DOHH2 (cell line): Measurements from ENCODE around the gene SYT1.

ENCODE experiments used
- H3F3A ChIP-seq: fragments of 200-600 bp; sonication (generic), shearing (Covaris generic); 2 replicates; pipeline ENCODE4 v1.6.0; 2016; ENCODE audit warnings: antibody characterized with exemption, mild to moderate bottlenecking; ENCODE audit not compliant: control insufficient read depth, insufficient read depth
- H3K27ac ChIP-seq: fragments of 200-600 bp; sonication (generic); 2 replicates; pipeline ENCODE4 v1.5.1; 2014; ENCODE audit warnings: low read depth, mild to moderate bottlenecking, low read length, moderate library complexity
- H3K27me3 ChIP-seq: fragments of 200-600 bp; sonication (generic); 2 replicates; pipeline ENCODE4 v1.6.1; 2014; ENCODE audit warnings: mild to moderate bottlenecking, low read length, mixed read lengths; ENCODE audit not compliant: control insufficient read depth
- H3K36me3 ChIP-seq: fragments of 200-600 bp; sonication (generic); 2 replicates; pipeline ENCODE4 v1.6.1; 2014; ENCODE audit warnings: mild to moderate bottlenecking, low read length, moderate library complexity, mixed read lengths; ENCODE audit not compliant: control insufficient read depth
- H3K4me1 ChIP-seq: fragments of 200-600 bp; sonication (generic); 2 replicates; pipeline ENCODE4 v1.6.1; 2014; ENCODE audit warnings: mild to moderate bottlenecking, low read length, mixed read lengths; ENCODE audit not compliant: control insufficient read depth
- H3K4me2 ChIP-seq: fragments of 200-600 bp; sonication (generic); 2 replicates; pipeline ENCODE4 v1.6.0; 2014; ENCODE audit warnings: mild to moderate bottlenecking, low read length, moderate library complexity
- H3K4me3 ChIP-seq: fragments of 200-600 bp; sonication (generic); 2 replicates; pipeline ENCODE4 v1.5.1; 2014; ENCODE audit warnings: mild to moderate bottlenecking, low read length, mixed read lengths
- H3K79me2 ChIP-seq: fragments of 200-600 bp; sonication (generic); 2 replicates; pipeline ENCODE4 v1.6.1; 2014; ENCODE audit warnings: mild to moderate bottlenecking, low read length, mixed read lengths; ENCODE audit not compliant: control insufficient read depth
- H3K9me2 ChIP-seq: fragments of 200-600 bp; sonication (generic); replicated peaks from 2 replicates; pipeline ENCODE4 v1.6.1; 2014; ENCODE audit warnings: mild to moderate bottlenecking, low read length, mixed read lengths; ENCODE audit not compliant: control insufficient read depth
- H3K9me3 ChIP-seq: fragments of 200-600 bp; sonication (generic); 2 replicates; pipeline ENCODE4 v1.6.1; 2014; ENCODE audit warnings: antibody characterized with exemption, low read length, mixed read lengths; ENCODE audit not compliant: control insufficient read depth, insufficient read depth
- H4K20me1 ChIP-seq: fragments of 200-600 bp; sonication (generic); 2 replicates; pipeline ENCODE4 v1.6.0; 2014; ENCODE audit warnings: low read depth, mild to moderate bottlenecking, antibody characterized with exemption, low read length, moderate library complexity; ENCODE audit not compliant: control insufficient read depth, insufficient read depth
- EZH2phosphoT487 ChIP-seq: fragments of 200-600 bp; sonication (generic); IDR thresholded peaks from 2 replicates; pipeline ENCODE4 v1.6.1; 2017; ENCODE audit warnings: borderline replicate concordance, mild to moderate bottlenecking, antibody characterized with exemption, low read length, moderate library complexity, mixed read lengths
- TF ChIP-seq, protein P1 (sequence below): fragments of 200-600 bp; sonication (generic); IDR thresholded peaks from one replicate; pipeline ENCODE4 v1.5.1; 2014; ENCODE audit warnings: antibody characterized with exemption, mild to moderate bottlenecking, low read depth, low read length; ENCODE audit not compliant: poor library complexity, severe bottlenecking

SYT1 gene

DNA sequence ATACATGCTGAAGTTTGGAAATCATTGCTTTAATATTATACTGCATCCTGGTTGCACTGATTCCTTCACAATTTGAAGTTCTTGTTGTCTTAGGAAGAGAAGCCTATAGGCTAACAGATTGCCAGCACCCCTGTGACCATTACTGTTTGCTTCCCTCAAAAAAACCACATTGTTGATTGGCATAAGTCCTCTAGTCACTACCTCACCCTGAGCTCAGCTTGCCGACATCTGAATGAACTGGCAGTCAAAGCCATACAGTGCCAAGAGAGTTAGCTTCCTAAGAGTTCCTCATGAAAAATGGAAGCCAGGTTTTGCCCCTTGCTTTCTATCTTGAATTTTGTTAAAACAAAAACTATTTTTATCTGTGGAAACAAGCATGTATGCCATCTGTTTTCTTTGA lies 276.1 kb downstream of the SYT1 start:
- no peak overlapping the region for H3K27ac ChIP-seq
- H3F3A ChIP-seq = no peaks in the 10 kb centered on the region
- H3K27me3 ChIP-seq = no peaks in the 10 kb centered on the region
- no peak overlapping the region for H3K4me3 ChIP-seq
- no peaks in the 10 kb centered on the region for H3K9me3 ChIP-seq
- no peaks in the 10 kb centered on the region for H4K20me1 ChIP-seq
- no peaks in the 10 kb centered on the region for H3K9me2 ChIP-seq
- H3K36me3 ChIP-seq = no peaks in the 10 kb centered on the region
- H3K4me1 ChIP-seq = no peaks in the 10 kb centered on the region
- H3K79me2 ChIP-seq = no peaks in the 10 kb centered on the region
- TF ChIP-seq EZH2phosphoT487 = no peak
- TF ChIP-seq, protein P1, sequence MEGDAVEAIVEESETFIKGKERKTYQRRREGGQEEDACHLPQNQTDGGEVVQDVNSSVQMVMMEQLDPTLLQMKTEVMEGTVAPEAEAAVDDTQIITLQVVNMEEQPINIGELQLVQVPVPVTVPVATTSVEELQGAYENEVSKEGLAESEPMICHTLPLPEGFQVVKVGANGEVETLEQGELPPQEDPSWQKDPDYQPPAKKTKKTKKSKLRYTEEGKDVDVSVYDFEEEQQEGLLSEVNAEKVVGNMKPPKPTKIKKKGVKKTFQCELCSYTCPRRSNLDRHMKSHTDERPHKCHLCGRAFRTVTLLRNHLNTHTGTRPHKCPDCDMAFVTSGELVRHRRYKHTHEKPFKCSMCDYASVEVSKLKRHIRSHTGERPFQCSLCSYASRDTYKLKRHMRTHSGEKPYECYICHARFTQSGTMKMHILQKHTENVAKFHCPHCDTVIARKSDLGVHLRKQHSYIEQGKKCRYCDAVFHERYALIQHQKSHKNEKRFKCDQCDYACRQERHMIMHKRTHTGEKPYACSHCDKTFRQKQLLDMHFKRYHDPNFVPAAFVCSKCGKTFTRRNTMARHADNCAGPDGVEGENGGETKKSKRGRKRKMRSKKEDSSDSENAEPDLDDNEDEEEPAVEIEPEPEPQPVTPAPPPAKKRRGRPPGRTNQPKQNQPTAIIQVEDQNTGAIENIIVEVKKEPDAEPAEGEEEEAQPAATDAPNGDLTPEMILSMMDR = no peak
- H3K4me2 ChIP-seq = no peak overlapping the region

DNA sequence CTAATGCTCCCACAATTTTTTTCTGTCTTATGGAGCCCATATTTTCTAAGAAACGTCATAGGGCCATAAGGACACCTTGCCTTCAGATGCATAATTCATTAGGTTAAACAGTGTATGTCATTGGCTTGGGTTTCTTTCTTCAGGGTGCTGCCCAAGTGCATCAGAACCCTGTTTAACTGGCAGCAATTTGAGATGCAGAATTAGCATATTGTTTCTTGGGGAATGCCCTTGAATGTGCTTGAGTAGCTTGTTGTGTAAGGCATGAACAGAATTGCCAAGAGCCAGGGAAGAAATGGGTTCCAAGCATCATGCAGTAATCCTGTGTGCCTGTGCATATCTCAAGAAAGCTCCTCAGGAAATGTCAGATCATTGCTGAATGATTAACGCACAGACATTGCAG lies 277.2 kb downstream of the SYT1 start:
- Histone ChIP-seq H3K27me3 (no peaks in the 10 kb centered on the region), H3K4me1 (no peaks in the 10 kb centered on the region), H3K4me3 (no peak overlapping the region), H3K9me3 (no peaks in the 10 kb centered on the region), H3K27ac (no peak overlapping the region), H3K79me2 (no peaks in the 10 kb centered on the region), H3K4me2 (no peak overlapping the region), H3K9me2 (no peaks in the 10 kb centered on the region), H4K20me1 (no peaks in the 10 kb centered on the region), H3F3A (no peaks in the 10 kb centered on the region), H3K36me3 (no peaks in the 10 kb centered on the region)
- TF ChIP-seq, protein P1 = no peak
- TF ChIP-seq EZH2phosphoT487 = no peak

DNA sequence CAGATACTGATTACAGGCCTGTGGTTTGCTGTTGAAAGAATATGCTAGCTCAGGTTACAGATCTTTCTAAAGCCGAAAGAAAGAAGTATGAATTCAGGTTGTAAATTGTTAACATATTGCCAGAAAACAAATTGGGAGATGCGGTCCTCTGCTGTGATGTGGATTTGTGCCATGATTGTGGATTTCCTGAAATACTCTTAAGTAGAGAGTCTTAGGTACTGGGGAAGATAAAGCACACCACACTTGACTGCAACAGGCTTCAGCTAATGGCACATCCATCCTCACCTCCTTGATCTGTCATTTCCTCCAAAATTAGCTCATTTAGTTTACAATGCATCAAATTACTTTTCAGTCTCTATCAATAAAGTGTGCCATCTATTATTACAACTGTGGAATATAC lies 279.2 kb downstream of the SYT1 start:
- H3K4me2 ChIP-seq = no peak overlapping the region
- H3K36me3 ChIP-seq = no peaks in the 10 kb centered on the region
- no peak overlapping the region for H3K27ac ChIP-seq
- no peaks in the 10 kb centered on the region for H3F3A ChIP-seq
- no peaks in the 10 kb centered on the region for H3K4me1 ChIP-seq
- H3K4me3 ChIP-seq = no peak overlapping the region
- H3K9me3 ChIP-seq = no peaks in the 10 kb centered on the region
- H3K27me3 ChIP-seq = no peaks in the 10 kb centered on the region
- no peaks in the 10 kb centered on the region for H3K79me2 ChIP-seq
- H3K9me2 ChIP-seq = no peaks in the 10 kb centered on the region
- no peak for TF ChIP-seq EZH2phosphoT487
- TF ChIP-seq, protein P1 = no peak
- H4K20me1 ChIP-seq = no peaks in the 10 kb centered on the region

DNA sequence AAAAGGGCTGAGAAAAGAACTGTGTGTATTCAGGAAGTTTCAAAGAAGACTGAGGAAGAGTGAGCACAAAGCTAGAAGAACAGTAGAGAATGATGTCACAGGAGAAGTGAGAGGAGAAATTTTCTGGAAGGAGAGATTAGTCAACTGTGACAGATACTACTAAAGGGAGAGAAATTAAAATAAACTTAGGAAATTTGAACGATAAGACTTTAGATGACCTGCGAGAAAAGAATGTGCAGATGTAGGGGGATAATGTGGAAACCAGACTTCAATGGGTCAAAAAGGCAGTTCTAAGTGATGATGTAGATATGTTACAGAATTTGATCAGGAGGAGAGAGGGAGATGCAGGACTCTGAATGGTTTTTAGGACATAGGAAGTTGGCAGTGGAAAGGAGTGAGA lies 287.4 kb downstream of the SYT1 start:
- no peaks in the 10 kb centered on the region for H3K36me3 ChIP-seq
- no peaks in the 10 kb centered on the region for H3K9me3 ChIP-seq
- no peaks in the 10 kb centered on the region for H3K79me2 ChIP-seq
- no peak overlapping the region for H3K4me3 ChIP-seq
- no peaks in the 10 kb centered on the region for H3K9me2 ChIP-seq
- no peaks in the 10 kb centered on the region for H3F3A ChIP-seq
- H3K27me3 ChIP-seq = no peaks in the 10 kb centered on the region
- H4K20me1 ChIP-seq = no peaks in the 10 kb centered on the region
- no peaks in the 10 kb centered on the region for H3K4me1 ChIP-seq
- no peak overlapping the region for H3K4me2 ChIP-seq
- TF ChIP-seq, protein P1 = no peak
- TF ChIP-seq EZH2phosphoT487 = no peak
- no peak overlapping the region for H3K27ac ChIP-seq
